ENCODE data around the gene UNC5A. TPM values are rescaled to one million over a fixed set of nuclear protein-coding genes. Genes with fewer than 3 reads are reported as not detected.

UNC5A gene
- total RNA-seq, 1 experiment from 2014 or later, result not detected

DNA sequence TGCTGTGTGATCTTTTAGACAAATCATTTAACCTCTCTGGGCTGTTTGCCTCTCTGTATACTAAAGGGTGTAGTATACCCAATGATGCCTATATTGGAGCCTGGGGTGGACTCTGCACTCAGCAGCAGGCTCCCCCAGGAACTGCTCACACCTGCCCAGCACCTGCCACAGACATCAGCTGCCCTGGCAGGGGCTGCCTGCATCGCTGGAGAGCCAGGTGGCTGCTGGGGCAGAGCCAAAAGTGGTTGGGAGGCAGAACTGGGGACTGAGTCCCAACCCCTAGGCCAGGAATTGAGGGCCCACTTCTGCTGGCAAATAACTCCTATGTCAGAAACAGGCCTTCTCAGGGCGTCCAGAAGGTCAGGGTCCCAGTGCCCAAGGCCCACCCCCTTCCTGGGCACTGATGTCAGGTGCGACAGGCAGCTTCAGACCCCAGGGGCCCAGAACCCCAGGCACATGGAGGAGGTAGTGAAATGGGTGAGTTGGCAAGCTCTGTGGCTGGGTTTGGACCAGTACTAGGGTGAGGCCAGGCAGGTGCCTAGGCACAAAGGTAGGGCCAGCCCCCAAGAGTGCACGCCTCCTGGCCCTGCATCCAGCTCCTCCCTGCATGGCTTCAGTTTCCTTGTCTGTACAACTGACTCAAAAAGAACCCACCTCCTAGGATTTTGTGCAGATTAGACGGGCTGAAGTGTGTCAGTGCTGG lies 5.8 kb downstream of the UNC5A start:
- in situ Hi-C loops (cut with HindIII; ENCODE audit: low sequenced_read_pairs), result no loop called here
- DNase-seq (ENCODE audit: low spot score), result no peak

DNA sequence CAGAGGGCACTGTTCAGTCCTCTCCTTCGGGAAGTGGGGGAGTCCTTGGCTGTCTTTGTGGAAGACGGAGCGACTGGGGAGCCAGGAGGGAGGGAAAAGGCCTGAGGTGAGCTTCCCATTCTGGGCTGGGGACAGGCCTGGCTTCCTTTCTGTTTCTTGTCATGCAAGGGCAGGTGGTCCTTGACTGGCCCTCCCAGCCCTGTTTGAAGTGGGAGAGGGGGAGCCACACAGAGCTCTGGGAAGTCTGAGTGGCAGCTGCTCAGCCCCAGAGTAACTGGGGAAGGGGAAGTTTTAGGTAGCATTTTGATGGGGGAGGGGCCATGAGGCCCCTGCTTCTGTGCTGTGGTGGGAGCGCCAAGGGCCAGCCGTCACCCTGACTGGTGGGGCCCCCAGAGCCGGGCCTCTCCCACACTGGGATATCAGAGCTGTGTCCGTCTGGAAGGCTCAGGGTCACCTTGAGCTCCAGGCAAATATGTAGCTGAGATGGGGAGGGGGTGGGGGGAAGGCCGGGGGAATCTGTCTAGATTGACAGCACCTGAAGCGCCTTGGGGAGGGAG lies 6.5 kb downstream of the UNC5A start:
- in situ Hi-C loops (cut with HindIII; ENCODE audit: low sequenced_read_pairs), result no loop called here
- peak; percentile 36 for DNase-seq (ENCODE audit: low spot score)

DNA sequence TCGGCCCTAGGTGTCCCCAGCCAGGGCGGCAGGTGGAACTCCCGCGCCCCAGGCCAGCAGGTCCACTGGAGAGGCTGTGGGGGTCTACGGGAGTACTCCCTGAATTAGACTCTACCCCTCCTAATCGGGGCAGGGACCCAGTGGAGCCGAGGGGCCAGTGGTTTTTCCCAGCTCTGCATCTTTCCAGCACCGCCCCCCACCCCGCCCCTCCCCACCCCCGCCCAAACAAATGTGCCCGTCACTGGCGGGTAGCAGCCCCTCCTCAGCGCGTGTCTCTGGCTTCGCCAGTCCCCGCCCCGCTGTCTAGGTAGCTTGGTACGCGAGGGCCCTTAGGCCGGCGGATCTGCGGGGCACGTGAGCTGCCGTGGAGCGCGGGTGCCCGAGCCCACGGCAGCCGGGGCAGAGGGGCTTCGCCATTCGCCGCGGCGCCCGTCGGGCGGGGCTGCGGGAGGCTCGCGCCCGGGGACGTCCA lies 7.0 kb downstream of the UNC5A start:
- in situ Hi-C loops (cut with HindIII; ENCODE audit: low sequenced_read_pairs), result no loop called here
- no peak for DNase-seq (ENCODE audit: low spot score)

- DNase-seq (ENCODE audit: low spot score), result no peak
- in situ Hi-C loops (cut with HindIII; ENCODE audit: low sequenced_read_pairs), result no loop called here
These were observed 7.5 kb downstream of the UNC5A start for GRCh38 chr5:176817841-176818377.

DNA sequence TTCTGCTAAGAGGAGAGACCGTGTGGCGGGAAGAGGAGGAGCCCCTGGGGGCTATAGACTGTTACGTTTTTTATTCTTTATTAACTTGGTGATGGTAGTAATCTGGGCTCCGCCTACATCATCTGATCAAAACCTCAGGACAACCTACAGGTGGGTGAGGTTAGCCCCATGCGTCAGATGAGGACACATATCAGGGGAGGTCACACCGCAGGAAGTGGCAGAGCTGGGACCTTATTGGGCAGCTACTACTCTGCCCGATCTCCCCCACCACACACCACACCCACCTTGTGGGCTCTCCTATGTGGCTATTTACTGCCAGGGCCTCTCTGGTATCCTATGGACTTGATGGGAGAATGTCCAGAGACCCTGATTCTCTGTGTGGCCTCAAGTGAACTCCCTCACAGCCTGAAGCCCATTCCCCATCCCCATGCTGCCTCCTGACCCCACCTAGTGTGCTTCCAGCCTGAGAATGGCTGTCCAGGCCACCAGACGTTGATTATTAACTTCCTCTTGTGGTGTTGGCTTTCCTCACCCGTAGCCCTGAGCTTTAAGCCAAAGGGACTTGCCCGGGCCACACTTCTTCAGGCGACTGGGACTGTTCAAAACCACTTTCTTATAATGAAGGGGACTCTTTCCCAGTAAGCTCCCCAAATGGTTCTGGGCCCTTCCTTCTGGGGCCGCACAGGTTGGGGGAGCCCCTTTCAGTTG lies 8.2 kb downstream of the UNC5A start:
- in situ Hi-C loops (cut with HindIII; ENCODE audit: low sequenced_read_pairs), result no loop called here
- DNase-seq (ENCODE audit: low spot score), result no peak

DNA sequence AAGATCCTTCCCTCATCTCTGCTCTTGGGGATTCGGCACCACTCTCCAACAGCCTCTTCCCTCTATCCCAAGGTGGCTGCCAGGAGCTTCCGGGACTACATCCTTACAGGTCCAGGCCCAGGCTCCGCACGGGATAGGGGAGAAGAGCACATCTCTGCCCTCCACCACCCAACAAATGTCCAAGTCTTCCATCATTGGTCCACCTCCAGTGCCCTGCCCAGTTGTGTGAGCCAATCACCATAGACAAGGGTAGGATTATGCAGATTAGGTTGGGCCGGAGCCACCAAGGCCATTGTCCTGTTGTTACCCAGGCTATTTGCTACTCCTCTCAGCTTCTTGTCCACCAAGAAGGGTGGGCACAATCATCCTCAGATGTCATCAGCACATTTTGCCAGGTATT lies 9.1 kb downstream of the UNC5A start:
- peak; percentile 50 for DNase-seq (ENCODE audit: low spot score)
- in situ Hi-C loops (cut with HindIII; ENCODE audit: low sequenced_read_pairs), result no loop called here

DNA sequence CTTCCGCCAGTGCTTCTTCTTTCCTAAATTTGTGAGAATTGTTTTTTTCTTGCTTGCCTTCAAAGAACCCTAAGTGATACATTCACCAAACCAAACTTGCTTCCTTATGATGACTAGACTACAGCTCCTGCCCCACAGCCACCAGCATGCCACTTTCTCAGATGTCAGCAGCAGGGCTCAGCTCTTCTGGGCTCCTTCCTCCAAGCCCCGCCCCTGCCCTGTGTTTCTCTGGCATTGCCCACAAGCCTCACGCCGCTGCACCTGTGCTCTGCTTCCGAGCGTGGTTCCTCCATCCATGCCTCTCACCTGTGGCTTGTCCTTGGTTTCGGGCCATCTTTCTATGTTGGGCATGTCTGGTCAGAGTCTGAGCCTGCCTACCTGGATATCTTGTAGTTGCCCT lies 10.6 kb downstream of the UNC5A start:
- in situ Hi-C loops (cut with HindIII; ENCODE audit: low sequenced_read_pairs), result no loop called here
- peak; percentile 49 for DNase-seq (ENCODE audit: low spot score)

DNA sequence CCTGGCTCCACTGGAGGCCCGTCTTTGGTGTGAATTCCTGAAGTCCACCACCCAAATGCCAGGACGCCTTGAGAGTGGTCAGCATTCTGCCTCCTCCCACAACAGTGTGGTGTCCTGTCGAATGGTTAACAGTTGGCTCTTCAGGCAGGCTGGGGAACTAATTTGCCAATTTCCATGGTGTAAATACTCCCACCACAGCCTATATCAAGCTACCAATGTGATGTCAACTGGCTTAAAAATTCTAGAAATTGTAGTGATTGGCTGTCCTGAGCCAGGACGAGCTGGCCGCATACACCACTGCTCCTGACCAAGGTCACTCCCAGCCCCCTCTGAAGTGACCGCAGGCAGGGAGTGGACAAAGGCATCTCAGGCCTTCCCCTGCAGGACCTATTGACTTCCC lies 11.1 kb downstream of the UNC5A start:
- in situ Hi-C loops (cut with HindIII; ENCODE audit: low sequenced_read_pairs), result no loop called here
- no peak for DNase-seq (ENCODE audit: low spot score)

GRCh38 chr5:176822041-176822792 lies 11.9 kb downstream of the UNC5A start:
- no peak for DNase-seq (ENCODE audit: low spot score)
- in situ Hi-C loops (cut with HindIII; ENCODE audit: low sequenced_read_pairs), result no loop called here

GRCh38 chr5:176822793-176823481 lies 12.6 kb downstream of the UNC5A start:
- DNase-seq (ENCODE audit: low spot score), result peak; percentile 61

DNA sequence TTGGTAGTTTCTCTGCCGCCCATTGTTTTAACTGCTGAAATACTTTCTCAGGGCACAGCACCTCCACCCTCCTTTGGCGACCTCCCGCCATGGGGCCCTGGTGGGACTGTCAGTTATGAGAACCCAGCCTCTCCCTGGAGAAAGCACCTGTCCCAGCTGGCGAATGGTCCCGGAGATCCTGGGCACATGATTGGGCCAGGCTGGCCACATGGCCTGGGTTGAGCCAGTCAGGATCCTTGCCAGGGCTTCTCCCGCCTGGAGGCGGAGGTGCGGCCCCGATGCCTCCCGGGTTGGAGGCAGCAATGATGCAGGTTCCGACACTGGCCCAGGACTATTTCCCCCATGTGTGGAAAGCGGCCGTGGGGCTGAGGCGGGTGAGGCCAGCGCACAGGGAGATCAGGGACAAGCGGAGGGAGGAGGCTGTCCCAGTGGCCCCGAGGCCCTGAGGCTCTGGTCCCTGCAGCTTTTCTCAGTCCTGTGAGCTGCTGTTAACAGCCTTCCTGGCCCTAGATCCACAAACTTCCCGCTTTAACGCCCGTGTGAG lies 13.6 kb downstream of the UNC5A start:
- in situ Hi-C loops (cut with HindIII; ENCODE audit: low sequenced_read_pairs), result no loop called here
- DNase-seq (ENCODE audit: low spot score), result peak; percentile 84

More at GRCh38 chr5:176822793-176823481, 12.6 kb downstream of the UNC5A start:
- in situ Hi-C loops (cut with HindIII; ENCODE audit: low sequenced_read_pairs), result no loop called here

DNA sequence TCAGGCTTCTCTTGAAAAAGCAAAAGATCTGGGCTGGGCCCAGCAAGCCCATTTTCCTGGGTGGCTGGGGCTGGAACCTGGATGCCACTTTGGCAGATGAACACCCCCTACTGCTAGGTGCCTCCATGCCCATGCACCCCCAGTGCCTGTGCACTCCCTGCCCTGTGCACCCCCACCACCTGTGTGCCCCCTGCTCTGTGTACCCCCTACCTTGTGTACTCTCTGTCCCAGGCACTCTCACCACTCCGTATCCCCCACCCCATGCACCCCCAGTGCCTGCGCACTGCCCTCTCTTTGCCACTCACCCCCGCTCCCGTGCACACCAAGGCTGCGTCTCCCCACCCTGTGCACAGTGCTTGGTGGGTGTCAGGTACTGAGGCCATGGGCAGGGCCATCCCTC lies 14.2 kb downstream of the UNC5A start:
- DNase-seq (ENCODE audit: low spot score), result no peak
- in situ Hi-C loops (cut with HindIII; ENCODE audit: low sequenced_read_pairs), result no loop called here

DNA sequence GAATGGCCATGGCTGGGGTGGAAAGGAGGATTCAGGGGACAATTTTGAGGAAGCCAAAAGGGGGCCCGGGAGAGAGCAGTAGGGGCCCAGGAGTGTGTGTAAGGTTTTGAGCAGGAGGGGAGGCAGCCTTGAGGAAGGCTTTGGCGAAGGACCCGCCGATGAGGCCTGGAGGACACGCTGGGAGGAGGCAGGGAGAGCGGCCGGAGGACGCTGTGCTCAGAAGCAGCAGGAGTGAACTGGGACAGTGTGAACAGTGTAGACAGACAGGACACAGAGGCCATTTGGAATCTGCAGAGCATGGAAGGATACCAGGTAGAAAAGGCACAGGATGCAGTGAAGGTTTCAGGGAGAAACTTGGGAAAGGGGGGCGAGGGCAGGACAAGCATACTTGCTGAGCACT lies 14.9 kb downstream of the UNC5A start:
- in situ Hi-C loops (cut with HindIII; ENCODE audit: low sequenced_read_pairs), result no loop called here
- no peak for DNase-seq (ENCODE audit: low spot score)

- in situ Hi-C loops (cut with HindIII; ENCODE audit: low sequenced_read_pairs), result no loop called here
- no peak for DNase-seq (ENCODE audit: low spot score)
These were observed 15.6 kb downstream of the UNC5A start for GRCh38 chr5:176825957-176826356.

- in situ Hi-C loops (cut with HindIII; ENCODE audit: low sequenced_read_pairs), result no loop called here
- no peak for DNase-seq (ENCODE audit: low spot score)
These were observed 17.5 kb downstream of the UNC5A start for GRCh38 chr5:176827736-176828414.

GRCh38 chr5:176829320-176829719 lies 19.0 kb downstream of the UNC5A start:
- in situ Hi-C loops (cut with HindIII; ENCODE audit: low sequenced_read_pairs), result no loop called here
- no peak for DNase-seq (ENCODE audit: low spot score)

GRCh38 chr5:176830422-176830994 lies 20.1 kb downstream of the UNC5A start:
- no peak for DNase-seq (ENCODE audit: low spot score)
- in situ Hi-C loops (cut with HindIII; ENCODE audit: low sequenced_read_pairs), result no loop called here

- in situ Hi-C loops (cut with HindIII; ENCODE audit: low sequenced_read_pairs), result no loop called here
- DNase-seq (ENCODE audit: low spot score), result no peak
These were observed 20.6 kb downstream of the UNC5A start for GRCh38 chr5:176830995-176831423.

Measured in G401 (cell line).